Measurements from ENCODE around the gene POTEJ.
"Not testable (repeated sequence)": the region's sequence is repeated elsewhere in the genome, so short reads cannot be mapped to it uniquely, and the experiment has no call there.

The POTEJ gene

GRCh38 chr2:130611140-130611539, at the start of gene POTEJ:
Gene POTEJ, plus strand, starts transcription at chr2:130611440. Its CDS starts 93 bp downstream, at chr2:130611533.
- DNase-seq (ENCODE audit: low read depth in 2 of 2): not testable (repeated sequence)

DNA sequence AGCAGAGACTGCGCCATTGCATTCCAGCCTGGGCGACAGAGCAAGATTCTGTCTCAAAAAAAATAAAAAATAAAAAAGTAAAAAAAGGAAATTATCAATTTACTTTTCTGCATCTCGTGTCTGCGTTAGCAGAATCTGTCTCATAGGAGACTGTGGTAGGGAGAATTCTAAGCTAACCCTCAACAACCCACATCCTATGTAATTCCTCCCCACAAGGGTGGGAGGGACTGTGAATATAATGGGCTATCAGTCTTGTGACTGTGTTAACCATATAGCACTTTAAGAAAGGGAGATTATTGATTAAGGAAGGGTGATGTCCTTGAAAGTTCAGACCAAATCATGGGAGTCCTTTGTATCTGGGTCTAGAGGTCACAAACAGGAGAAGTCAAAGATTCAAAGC, 45.1 kb upstream of the POTEJ start:
- not testable (repeated sequence) for DNase-seq (ENCODE audit: low read depth in 2 of 2)

GRCh38 chr2:130571929-130572328, 39.3 kb upstream of the POTEJ start:
- not testable (repeated sequence) for DNase-seq (ENCODE audit: low read depth in 2 of 2)

GRCh38 chr2:130574230-130574629, 37.0 kb upstream of the POTEJ start:
- DNase-seq (ENCODE audit: low read depth in 2 of 2): not testable (repeated sequence)

DNA sequence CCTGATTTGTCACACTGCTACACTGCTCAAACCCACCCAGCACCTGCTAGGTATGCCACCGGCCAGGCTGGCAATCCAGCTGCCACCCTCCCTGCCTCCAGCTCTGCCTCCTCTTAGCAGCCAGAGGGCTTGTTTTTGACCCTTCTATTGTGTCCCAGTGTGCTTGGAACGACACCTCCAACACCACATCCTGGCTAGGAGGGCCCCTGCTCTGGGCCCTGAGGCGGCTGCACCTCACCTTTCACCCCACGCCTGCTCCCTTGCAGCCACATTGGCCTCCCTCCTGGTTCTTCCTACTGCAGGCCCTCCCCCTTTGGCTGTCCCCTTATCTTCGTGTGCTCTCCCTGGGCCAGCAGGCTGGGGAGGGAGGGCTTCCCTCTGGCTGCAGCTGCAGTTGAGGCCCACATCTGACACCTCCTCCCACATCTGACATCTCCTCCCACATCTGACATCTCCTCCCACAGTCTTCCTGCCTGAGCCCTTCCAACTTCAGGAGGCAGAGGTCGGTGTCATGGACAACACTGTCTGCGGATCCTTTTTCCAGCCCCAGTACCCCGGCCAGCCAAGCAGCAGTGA, 34.9 kb upstream of the POTEJ start:
- DNase-seq (ENCODE audit: low read depth in 2 of 2): not testable (repeated sequence)

DNA sequence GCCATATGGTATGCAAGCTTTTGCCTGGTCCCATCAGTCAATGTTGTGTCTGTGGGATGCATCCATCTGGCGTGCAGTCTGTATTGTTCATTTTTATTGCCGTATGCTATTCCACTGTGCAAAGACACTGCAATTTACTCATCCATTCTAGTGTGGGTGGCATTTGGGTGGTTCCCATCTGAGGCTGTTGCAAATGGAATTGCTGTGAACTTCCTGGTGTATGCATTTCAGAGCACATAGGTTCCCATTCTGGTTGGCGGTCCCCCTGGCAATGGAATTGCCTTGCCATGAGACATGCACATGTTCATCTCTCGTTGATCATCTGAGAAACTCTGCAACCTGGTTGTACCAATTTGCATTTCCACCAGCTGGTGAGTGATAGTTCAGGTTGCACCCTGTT, 33.7 kb upstream of the POTEJ start:
- DNase-seq (ENCODE audit: low read depth in 2 of 2): not testable (repeated sequence)

- DNase-seq (ENCODE audit: low read depth in 2 of 2): not testable (repeated sequence)
Observed at GRCh38 chr2:130579121-130579520, 32.1 kb upstream of the POTEJ start.

DNA sequence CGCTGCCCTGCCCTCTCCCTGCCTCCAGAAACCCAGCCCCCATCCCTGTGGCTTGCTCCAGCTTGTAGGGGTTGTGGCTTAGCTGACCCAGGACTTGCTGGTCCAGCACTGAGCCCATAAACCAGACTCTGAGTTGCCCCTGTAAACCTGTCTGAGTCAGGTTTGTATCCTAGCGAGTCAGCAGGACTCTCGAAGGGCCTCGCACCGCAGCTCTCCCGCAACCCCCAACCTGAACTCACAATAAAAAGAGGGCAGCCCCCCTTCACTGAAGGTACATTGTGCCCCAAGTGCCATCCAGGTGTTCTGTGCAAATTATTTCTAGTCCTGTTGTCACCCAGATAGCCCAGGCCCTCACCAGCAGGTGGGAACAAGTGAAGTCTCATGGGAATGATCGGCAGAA, 29.7 kb upstream of the POTEJ start:
- not testable (repeated sequence) for DNase-seq (ENCODE audit: low read depth in 2 of 2)

DNA sequence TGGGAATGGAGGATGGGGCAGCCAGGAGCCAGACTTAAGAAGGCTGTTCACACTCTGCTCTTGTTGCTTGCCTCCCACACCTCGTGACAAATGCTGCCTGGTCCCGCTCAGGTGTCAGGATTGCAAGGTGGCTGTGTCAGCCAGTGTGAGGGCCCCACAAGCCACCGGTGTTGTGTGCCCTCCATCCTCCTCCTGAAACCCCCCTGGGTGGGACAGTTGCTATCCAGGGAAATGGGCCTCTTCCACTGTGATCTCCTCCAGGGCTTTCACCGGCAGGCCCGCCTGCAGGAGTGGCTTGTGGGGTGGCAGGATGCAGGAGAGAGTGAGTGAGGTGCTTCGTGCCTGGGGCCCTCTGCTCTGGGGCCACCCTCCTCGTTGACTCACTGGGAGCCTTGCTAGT, 28.3 kb upstream of the POTEJ start:
- DNase-seq (ENCODE audit: low read depth in 2 of 2): not testable (repeated sequence)

GRCh38 chr2:130583582-130583981, 27.7 kb upstream of the POTEJ start:
- not testable (repeated sequence) for DNase-seq (ENCODE audit: low read depth in 2 of 2)

- not testable (repeated sequence) for DNase-seq (ENCODE audit: low read depth in 2 of 2)
Observed at GRCh38 chr2:130584726-130585125, 26.5 kb upstream of the POTEJ start.

DNA sequence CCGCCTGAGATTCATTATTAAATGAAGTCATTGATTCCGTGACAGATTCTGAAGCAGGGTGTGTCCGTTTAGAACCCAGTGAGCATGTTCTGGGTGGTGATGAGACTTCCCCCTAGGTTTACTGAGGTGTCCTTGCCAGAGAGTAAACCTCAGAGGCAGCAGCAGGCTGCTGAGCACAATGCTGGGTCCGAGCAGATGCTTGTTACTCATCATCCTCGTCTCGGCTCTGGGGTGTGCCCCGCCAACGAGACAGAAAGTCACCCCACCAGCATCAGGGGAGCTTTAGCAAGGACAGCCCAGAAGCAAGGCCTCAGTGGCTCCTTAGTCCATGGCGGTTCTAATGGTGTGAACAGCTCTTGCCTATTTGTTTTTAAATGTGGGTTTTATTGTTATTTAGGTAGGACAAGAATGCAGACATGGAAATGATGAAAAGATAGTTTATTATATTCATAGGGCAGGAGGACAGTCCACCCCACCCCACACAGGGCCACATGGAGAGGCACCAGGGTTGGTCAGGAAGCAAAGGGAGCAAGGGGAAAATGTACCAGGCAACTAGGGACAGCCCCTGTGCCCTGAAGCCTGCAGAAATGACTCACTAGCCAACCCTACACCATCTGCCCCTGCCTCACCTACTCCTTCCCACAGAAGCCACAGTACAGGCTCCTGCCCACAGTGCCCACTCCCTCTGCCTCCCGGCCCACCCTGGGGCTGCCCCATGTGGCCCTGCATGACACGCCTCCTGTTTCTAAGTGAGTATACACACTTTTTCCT, 22.4 kb upstream of the POTEJ start:
- not testable (repeated sequence) for DNase-seq (ENCODE audit: low read depth in 2 of 2)

DNA sequence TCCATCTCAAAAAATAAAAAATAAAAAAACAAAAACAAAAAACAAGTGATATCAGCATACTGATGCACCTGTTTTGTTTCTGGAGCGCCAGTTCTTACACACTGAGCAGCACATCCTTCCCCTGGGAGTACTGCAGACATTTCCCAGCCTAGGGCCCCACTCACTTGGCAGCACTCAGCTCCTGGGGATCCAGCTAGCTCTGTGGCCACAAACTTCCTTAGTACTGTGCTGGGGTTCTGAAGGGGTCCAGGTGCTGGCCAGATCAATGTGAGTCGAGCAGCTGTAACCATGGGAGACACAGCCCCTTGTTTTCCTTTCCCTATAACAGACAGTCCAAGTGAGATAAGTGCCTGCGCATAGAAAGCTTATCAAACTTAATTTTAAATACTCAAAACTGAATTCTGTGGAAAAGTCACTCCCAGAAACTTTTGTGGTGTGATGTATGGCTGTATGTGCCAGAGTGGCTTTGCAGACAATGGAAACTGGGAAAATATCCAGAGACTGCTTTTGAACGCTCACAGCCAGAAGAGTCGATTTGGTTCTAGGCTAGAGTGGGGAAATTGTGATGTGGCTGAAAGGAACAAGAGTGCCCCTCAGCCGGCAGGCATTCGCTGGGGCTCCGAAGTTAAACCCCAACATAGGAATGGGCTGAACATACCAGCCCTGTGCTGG, 20.9 kb upstream of the POTEJ start:
- DNase-seq (ENCODE audit: low read depth in 2 of 2): not testable (repeated sequence)

GRCh38 chr2:130590842-130591359, 20.3 kb upstream of the POTEJ start:
- not testable (repeated sequence) for DNase-seq (ENCODE audit: low read depth in 2 of 2)

DNA sequence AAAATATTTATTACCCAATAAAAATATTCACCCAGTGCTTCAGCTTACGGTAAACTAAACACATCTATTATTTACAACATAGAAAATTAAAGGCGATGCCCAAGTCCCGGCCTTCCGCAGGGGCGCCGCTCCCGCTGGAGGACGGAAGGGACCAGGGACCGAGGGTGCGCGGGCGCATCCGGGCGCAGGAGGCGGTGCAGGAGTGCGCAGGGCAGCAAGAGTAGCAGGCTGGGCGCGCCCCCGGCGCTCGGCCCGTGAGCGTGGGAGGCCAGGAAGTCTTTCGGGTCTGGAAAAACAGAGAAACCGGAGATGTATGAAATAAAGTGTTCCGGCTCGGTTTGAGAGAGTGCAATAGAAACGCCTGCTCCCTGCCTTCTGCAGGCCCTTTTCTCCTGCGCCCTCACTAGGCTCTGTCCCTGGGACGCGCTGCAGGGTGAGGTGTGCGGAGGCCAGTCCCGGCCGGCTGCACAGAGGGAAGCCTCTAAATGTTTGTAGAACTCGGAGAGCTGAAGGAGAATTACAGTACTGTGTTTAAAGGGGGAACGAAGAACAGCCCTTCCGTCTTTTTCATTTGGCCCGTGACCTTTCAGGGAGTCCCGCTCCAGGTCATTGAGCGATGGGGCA, 18.3 kb upstream of the POTEJ start:
- not testable (repeated sequence) for DNase-seq (ENCODE audit: low read depth in 2 of 2)

DNA sequence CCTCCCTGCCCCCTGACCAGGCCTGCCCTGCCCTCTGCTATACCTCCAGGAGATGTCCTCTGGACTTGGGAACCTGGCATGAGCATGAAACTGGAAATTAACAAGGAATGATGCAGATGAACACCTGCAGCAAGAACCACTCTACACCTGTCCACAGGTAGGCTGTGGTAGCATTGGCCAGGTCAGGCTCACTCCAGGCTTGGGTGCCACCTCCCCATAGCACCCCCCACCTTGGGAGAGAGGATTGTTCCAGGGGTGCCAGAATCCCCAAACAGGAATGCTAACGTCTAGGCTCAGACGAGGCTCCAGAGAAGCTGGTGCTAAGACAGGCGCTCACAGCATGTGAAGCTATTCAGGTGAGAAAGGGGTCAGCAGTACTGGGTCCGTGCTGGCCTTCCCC, 17.2 kb upstream of the POTEJ start:
- not testable (repeated sequence) for DNase-seq (ENCODE audit: low read depth in 2 of 2)

DNA sequence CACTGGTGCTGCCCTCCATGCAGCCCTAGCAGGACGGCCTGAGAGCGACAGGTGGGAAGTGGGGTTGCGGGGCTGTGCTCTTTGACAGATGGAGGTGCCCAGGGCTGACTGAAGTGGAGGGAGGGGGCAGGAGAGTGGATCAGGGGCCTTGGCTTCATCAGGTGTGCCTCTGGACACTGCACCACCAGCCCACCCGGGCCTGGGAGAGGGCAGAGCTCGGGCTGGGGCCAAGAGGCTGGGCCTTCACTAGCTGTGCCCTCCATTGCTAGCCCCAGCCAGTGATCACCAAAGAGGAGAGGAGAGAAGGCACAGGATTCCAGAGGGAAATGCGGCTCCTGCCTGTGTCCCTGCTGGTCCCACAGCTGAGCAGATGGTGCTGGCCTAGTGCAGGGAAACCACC, 14.5 kb upstream of the POTEJ start:
- not testable (repeated sequence) for DNase-seq (ENCODE audit: low read depth in 2 of 2)

DNA sequence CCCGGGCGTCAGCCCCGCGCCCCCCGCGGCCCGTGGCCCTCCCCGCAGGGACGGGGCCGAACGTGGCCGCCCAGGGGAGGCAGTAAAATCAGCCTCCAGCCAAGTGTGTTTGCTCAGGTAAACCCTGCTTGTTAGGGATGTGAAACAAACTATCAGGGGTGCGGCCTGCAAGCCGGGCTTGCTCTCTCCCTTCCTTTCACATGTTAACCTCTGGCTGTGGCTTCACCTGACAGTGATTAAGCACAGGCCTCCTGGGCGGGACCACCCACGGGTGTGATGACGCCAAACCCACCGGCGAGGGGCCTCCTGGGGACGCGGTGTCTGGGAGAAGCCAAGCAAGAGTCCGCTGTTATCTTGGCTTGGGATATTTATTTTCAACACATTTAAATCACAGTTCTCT, 13.2 kb upstream of the POTEJ start:
- not testable (repeated sequence) for DNase-seq (ENCODE audit: low read depth in 2 of 2)

DNA sequence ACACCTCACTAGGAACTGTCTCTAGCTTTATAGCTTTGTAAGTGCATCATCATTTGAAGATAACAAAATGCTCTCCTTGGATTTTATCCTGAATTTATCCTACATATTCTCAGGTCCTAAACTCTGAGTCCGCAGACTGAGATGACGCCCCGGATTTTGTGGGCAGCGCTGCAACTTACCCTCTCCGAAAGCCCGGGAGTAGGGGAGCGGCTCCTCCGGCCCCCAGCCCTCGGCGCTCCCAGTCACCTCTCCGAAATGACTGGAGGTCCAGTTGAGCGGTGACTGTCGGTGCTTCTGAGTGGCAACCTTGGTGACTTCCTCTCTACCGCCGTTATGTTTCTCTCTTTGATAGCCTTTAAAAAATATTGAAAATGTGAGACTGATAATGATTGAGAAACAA, 12.8 kb upstream of the POTEJ start:
- not testable (repeated sequence) for DNase-seq (ENCODE audit: low read depth in 2 of 2)

DNA sequence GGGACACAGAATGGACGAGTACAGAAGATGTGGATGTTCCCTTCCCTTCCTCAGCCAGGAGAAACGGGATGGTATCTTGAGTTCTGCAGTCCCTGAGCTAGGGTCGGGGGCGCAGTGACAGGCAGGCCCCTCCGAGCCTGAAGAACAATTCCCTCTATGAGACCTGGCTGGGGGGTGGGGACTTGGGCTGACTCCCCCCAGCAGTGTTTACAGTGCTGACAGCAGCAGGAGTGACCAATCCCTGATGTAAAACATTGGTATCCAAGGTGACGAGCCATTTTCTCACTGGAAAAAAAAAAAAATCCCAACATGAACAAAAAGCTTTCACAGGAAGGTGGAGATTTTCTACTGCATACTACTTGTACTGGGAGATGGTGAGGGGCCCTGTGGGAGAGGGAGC, 11.8 kb upstream of the POTEJ start, which contains the start of gene CFC1:
Gene CFC1, minus strand, starts transcription at position 183 of the 400 bp plus-strand sequence. CDS start 288 bp downstream, outside the sequence.
- DNase-seq (ENCODE audit: low read depth in 2 of 2): not testable (repeated sequence)

DNA sequence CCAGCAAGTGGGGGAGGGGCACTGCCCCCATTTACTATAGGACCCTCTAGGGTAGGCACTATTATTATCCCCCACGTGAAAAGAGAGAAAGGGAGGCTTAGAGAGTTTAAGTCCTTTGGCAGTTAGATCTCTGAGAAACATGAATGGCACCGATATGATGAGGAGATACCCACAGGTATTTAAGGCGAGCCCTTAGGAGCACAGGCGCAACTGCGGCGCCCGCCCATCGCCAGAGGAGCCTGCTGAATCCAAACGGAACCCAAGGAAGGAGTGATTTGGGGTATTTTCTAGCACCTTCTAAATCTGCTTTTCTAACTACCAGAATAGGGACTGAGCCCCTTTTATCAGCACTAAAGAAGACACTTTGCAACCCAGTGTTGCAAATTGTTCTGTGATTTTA, 11.3 kb upstream of the POTEJ start:
- not testable (repeated sequence) for DNase-seq (ENCODE audit: low read depth in 2 of 2)

All from stimulated activated CD8-positive, alpha-beta memory T cell treated with anti-CD3 and anti-CD28 coated beads, Interleukin-7, amount 100 ng/mL, for 1 hour (primary cell).